ENCODE results near the gene FAXDC2.
A peak's percentile ranks its signal among the peaks of the same experiment; 100 is the strongest.
"Not testable (repeated sequence)": the region's sequence is repeated elsewhere in the genome, so short reads cannot be mapped to it uniquely, and the experiment has no call there.

Gene FAXDC2

GRCh38 chr5:154861946-154862345 lies 11.5 kb upstream of the FAXDC2 start:
- DNase-seq (ENCODE audit: low read depth in 2 of 2): no peak

- no peak for DNase-seq (ENCODE audit: low read depth in 2 of 2)
Observed at GRCh38 chr5:154860765-154861164, 10.4 kb upstream of the FAXDC2 start.

GRCh38 chr5:154860123-154860522 lies 9.7 kb upstream of the FAXDC2 start:
- no peak for DNase-seq (ENCODE audit: low read depth in 2 of 2)

GRCh38 chr5:154858972-154859871 lies 8.8 kb upstream of the FAXDC2 start:
- DNase-seq (ENCODE audit: low read depth in 2 of 2): no peak

- peak; percentile 98 for DNase-seq (ENCODE audit: low read depth in 2 of 2)
Observed at GRCh38 chr5:154858297-154858971, 8.0 kb upstream of the FAXDC2 start, which contains the start of gene CNOT8. Gene CNOT8, plus strand, starts transcription at chr5:154858627. Its CDS starts 4,652 bp downstream, at chr5:154863279.

- DNase-seq (ENCODE audit: low read depth in 2 of 2): peak; percentile 71 to 80
Observed at GRCh38 chr5:154857530-154858296, 7.3 kb upstream of the FAXDC2 start.

GRCh38 chr5:154851351-154851750 lies 948 bp upstream of the FAXDC2 start:
- no peak for DNase-seq (ENCODE audit: low read depth in 2 of 2)

GRCh38 chr5:154849791-154850201 lies 607 bp downstream of the FAXDC2 start:
- no peak for DNase-seq (ENCODE audit: low read depth in 2 of 2)

GRCh38 chr5:154849264-154849785 lies 1.1 kb downstream of the FAXDC2 start:
- no peak for DNase-seq (ENCODE audit: low read depth in 2 of 2)

- DNase-seq (ENCODE audit: low read depth in 2 of 2): no peak
Observed at GRCh38 chr5:154844809-154845208, 5.6 kb downstream of the FAXDC2 start.

GRCh38 chr5:154842689-154843530 lies 7.5 kb downstream of the FAXDC2 start:
- DNase-seq (ENCODE audit: low read depth in 2 of 2): no peak

GRCh38 chr5:154841273-154841661 lies 9.1 kb downstream of the FAXDC2 start:
- DNase-seq (ENCODE audit: low read depth in 2 of 2): no peak

GRCh38 chr5:154840435-154841272 lies 9.7 kb downstream of the FAXDC2 start:
- no peak for DNase-seq (ENCODE audit: low read depth in 2 of 2)

- no peak for DNase-seq (ENCODE audit: low read depth in 2 of 2)
Observed at GRCh38 chr5:154837009-154837901, 13.1 kb downstream of the FAXDC2 start.

GRCh38 chr5:154836225-154836624 lies 14.2 kb downstream of the FAXDC2 start:
- no peak for DNase-seq (ENCODE audit: low read depth in 2 of 2)

- DNase-seq (ENCODE audit: low read depth in 2 of 2): not testable (repeated sequence)
Observed at GRCh38 chr5:154835701-154836052, 14.7 kb downstream of the FAXDC2 start.

GRCh38 chr5:154834053-154834452 lies 16.4 kb downstream of the FAXDC2 start:
- DNase-seq (ENCODE audit: low read depth in 2 of 2): no peak

GRCh38 chr5:154832804-154833203 lies 17.6 kb downstream of the FAXDC2 start:
- DNase-seq (ENCODE audit: low read depth in 2 of 2): not testable (repeated sequence)

- no peak for DNase-seq (ENCODE audit: low read depth in 2 of 2)
Observed at GRCh38 chr5:154831451-154831850, 19.0 kb downstream of the FAXDC2 start.
